HG02763 (cell line): Measurements from ENCODE around the gene LARP1B.
"Not testable (repeated sequence)": the region's sequence is repeated elsewhere in the genome, so short reads cannot be mapped to it uniquely, and the experiment has no call there.

Experiments
- ATAC-seq: cut with Tn5 transposase; IDR thresholded peaks from one replicate; pipeline ENCODE4 v1.9.1; 2021; ENCODE audit warnings: mild to moderate bottlenecking, moderate library complexity; ENCODE audit not compliant: unreplicated experiment

Gene LARP1B

GRCh38 chr4:128220286-128221235 lies 159.4 kb downstream of the LARP1B start:
- no peak for ATAC-seq

DNA sequence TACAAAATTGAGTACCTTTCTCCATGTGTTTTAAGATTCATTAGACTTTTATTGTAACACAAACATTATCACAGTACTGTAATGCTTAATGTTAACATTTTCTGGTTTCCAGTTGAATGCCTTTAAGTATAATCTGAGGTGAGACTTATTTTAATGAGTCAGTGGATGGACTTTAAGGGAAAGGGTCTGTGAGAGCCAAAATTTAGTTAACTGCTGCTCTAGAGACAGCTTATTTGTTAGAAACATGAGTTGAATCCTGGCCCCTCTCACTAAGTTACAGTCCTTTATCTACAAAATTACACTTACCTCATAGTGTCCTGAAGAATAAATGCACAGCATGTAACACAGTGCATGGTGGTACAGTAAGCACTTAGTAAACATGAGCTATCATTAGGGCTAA lies 160.5 kb downstream of the LARP1B start:
- no peak for ATAC-seq

DNA sequence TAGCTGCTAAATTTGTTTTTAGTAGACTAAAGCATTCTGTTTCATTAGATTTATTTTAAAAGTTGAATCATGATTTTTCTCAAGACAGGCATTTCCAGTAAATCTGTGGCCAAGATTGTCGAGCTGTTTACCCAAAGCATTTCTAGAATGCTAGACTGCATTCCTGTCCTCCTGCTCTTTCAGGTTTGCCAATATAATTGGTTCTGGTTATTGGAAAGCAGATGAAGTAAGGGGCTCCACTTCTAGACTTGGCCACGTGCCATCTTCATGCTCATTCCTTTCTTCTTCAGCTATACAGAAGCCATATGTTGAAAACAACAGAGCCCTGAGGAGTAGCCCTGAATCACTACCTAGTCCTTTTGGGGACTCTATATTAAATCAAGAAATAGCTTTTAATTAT lies 164.0 kb downstream of the LARP1B start:
- no peak for ATAC-seq

- no peak for ATAC-seq
These were observed 167.0 kb downstream of the LARP1B start for GRCh38 chr4:128227991-128228571.

- no peak for ATAC-seq
These were observed 168.0 kb downstream of the LARP1B start for GRCh38 chr4:128228845-128229795.

GRCh38 chr4:128232719-128233118 lies 171.6 kb downstream of the LARP1B start:
- ATAC-seq = no peak

- ATAC-seq = no peak
These were observed 173.7 kb downstream of the LARP1B start for GRCh38 chr4:128234836-128235235.

- no peak for ATAC-seq
These were observed 179.9 kb downstream of the LARP1B start for GRCh38 chr4:128241019-128241418.

- no peak for ATAC-seq
These were observed 180.4 kb downstream of the LARP1B start for GRCh38 chr4:128241425-128241913.

DNA sequence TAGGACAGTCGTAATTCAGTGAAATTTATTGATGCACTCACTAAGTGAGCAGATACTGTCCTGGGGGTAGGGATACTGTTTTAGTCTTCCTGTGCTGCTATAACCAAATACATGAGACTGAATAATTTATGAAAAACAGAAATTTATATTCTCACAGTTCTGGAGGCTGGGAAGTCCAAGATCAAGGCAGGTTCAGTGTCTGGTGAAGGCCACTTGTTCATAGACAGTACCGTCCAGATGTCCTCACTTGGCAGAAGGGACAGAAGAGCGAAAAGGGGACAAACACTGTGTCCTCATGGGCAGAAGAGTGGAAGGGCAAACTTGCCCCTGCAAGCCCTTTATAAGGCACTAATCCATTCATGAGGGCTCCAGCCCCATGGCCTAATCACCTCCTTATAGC lies 180.9 kb downstream of the LARP1B start:
- ATAC-seq = no peak

- no peak for ATAC-seq
These were observed 181.5 kb downstream of the LARP1B start for GRCh38 chr4:128242601-128243000.

DNA sequence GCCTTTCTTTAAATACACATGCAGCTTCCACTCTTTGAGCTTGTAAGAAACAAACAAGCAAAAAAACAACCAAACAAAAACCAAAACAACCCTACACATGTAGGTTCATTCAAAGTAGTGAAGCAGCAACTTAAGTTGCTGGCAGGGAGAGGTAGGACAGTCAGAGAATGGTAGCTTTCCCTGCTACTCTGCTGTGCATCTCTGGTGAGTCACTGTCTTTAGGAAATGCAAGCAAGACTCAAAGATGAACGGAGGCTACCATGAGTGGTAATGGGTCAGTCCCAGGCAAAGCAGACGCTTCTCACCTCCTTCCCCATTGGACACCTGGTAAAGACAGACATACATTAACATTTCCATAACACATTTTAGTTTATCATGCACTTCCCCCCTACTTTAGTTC lies 183.3 kb downstream of the LARP1B start:
- no peak for ATAC-seq

DNA sequence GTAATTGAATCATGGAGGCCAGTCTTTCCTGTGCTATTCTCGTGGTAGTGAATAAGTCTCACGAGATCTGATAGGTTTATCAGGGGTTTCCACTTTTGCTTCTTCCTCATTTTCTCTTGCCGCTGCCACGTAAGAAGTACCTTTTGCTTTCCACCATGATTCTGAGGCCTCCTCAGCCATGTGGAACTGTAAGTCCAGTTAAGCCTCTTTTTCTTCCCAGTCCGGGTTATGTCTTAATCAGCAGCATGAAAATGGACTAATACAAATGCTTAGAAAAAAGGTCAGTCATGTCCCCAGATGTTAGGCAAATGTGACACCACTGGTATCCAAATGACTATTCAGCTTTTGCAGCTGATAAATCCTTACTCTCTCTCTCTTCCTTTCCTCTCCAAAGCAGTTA lies 184.3 kb downstream of the LARP1B start:
- ATAC-seq = not testable (repeated sequence)

DNA sequence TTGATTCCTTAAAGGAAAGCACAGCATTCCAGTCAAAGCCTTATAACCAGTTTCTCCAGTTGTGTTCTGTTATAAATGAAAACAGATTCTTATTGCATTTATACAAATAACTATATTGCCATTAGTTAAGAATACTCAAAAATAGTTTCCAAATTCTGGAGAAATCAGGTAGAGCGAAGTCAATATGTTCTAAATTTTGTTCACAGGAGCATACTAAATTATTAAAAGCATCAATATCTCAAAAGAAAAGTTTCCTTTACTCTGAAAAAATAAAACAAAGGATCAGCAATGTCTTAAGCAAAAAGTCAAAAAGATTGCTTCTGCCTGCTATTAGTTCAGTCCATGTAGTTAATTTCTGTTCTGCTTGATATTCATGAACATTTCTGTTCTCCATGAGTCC lies 186.8 kb downstream of the LARP1B start:
- no peak for ATAC-seq

GRCh38 chr4:128249787-128250668 lies 188.9 kb downstream of the LARP1B start:
- no peak for ATAC-seq

- no peak for ATAC-seq
These were observed 194.8 kb downstream of the LARP1B start for GRCh38 chr4:128255906-128256305.

GRCh38 chr4:128256539-128256938 lies 195.4 kb downstream of the LARP1B start:
- ATAC-seq = no peak

DNA sequence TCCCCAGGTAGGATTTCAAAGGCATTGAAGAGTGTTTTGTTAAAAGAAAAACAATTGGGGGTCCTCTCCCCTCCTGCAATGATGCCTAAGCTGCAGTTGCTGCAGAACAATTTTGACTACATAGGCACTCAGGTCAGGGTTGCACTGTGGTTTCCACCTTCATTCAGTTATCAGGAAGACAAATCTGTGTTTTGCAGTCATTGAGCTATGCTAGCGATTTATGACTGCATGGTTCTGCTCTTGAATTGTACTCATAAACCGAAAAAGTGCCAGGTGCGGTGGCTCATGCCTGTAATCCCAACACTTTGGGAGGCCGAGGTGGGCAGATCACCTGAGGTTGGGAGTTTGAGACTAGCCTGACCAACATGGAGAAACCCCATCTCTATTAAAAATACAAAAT lies 197.1 kb downstream of the LARP1B start:
- ATAC-seq = not testable (repeated sequence)

DNA sequence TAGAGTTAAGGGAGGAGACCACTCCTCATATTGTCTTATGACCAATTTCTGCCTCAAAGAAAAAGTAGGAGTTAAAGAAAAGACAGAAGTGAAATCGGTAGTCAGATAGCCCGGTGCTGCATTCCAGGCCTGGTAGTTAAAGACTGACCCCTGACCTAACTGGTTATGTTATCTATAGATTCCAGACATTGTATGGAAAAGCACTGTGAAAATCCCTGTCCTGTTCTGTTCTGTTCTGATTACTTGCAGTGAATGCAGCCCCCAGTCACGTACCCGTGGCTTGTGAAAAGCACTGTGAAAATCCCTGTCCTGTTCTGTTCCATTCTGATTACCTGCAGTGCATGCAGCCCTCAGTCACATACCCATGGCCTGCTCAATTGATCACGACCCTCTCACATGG lies 198.8 kb downstream of the LARP1B start:
- ATAC-seq = not testable (repeated sequence)
